Measurements from ENCODE around the gene CALB2. TPM values are rescaled to one million over a fixed set of nuclear protein-coding genes. Genes with fewer than 3 reads are reported as not detected.

CALB2 gene
- total and polyA plus RNA-seq, 2 experiments from 2014 or later, result 2.4 to 4.2 TPM

DNA sequence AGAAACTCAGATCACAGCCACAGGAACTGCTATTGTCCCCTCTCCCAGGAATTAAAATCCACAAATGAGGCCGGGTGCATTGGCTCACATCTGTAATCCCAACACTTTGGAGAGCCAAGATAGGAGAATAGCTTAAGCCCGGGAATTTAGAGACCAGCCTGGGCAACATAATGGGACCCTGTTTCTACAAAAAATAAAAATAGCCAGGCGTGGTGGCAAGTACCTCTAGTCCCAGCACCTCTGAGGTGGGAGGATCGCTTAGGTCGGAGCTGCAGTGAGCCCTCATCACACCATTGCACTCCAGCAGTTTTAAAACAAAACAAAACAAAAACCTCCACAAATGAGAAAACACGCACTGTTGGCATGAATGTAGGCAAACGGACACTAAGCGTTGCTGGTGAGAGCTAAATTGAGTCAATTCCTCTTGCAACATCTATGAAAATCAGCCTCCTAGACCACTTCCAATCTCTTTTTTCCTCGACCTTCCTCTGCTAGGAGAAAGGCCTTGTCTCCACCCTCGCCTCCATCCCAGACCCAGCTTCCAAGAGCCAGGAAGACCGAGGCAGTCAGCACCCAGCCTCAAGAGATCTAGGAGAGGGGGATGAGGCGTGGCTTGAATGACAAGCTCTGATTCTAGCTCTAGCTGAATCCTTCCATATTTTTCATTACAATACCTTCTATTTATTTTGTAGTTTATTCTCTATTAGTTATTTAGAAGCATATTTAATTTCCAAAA is 68.5 kb downstream of the CALB2 start:
- ATAC-seq (no peak; the same call in 1 of the 3 replicates), DNase-seq (ENCODE audit: low spot score) (no peak)
- Histone ChIP-seq H3K27me3 (ENCODE audit: insufficient read depth) (peaks cover 10% of the 10 kb centered on the region; the same call in 1 of the 2 replicates), H3K27ac (ENCODE audit: low read depth) (no peak overlapping the region), H3K9me2 (ENCODE audit: insufficient read depth) (no peaks in the 10 kb centered on the region), H3K4me1 (ENCODE audit: insufficient read depth) (peaks cover 12% of the 10 kb centered on the region; the same call in 1 of the 2 replicates), H3K4me2 (0 out of 2 replicates have a peak overlapping the region, but pooled peaks have one; percentile 3), H3K79me2 (replicated peaks; ENCODE audit: insufficient read depth) (no peaks in the 10 kb centered on the region), H3K36me3 (ENCODE audit: insufficient read depth) (no peaks in the 10 kb centered on the region), H3F3A (replicated peaks; ENCODE audit: low read depth) (peaks cover 6% of the 10 kb centered on the region), H3K4me3 (peak overlapping the region; percentile 23; the same call in 1 of the 2 replicates), H2AFZ (no peak overlapping the region), H4K20me1 (replicated peaks; ENCODE audit: insufficient read depth) (no peaks in the 10 kb centered on the region)
- Mint-ChIP-seq H3K9me3 (peaks cover 3% of the 10 kb centered on the region; the same call in 2 of the 3 replicates), H3K27me3 (ENCODE audit: insufficient read depth, low read depth, poor library complexity) (peaks cover 25% of the 10 kb centered on the region), H3K27ac (no peak overlapping the region; the same call in 1 of the 2 replicates), H3K4me3 (peak overlapping the region; percentile 80), H3K36me3 (ENCODE audit: low read depth) (peaks cover 3% of the 10 kb centered on the region; the same call in 1 of the 3 replicates), H3K4me1 (peaks cover 7% of the 10 kb centered on the region; the same call in 2 of the 3 replicates)
- no peak for TF ChIP-seq JUNB (IDR thresholded peaks at IDR 0.05; ENCODE audit: unreplicated experiment)
- TF ChIP-seq, protein P1, sequence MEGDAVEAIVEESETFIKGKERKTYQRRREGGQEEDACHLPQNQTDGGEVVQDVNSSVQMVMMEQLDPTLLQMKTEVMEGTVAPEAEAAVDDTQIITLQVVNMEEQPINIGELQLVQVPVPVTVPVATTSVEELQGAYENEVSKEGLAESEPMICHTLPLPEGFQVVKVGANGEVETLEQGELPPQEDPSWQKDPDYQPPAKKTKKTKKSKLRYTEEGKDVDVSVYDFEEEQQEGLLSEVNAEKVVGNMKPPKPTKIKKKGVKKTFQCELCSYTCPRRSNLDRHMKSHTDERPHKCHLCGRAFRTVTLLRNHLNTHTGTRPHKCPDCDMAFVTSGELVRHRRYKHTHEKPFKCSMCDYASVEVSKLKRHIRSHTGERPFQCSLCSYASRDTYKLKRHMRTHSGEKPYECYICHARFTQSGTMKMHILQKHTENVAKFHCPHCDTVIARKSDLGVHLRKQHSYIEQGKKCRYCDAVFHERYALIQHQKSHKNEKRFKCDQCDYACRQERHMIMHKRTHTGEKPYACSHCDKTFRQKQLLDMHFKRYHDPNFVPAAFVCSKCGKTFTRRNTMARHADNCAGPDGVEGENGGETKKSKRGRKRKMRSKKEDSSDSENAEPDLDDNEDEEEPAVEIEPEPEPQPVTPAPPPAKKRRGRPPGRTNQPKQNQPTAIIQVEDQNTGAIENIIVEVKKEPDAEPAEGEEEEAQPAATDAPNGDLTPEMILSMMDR (conservative IDR thresholded peaks at IDR 0.05; ENCODE audit: low read depth in 2 of 2), result no peak
- no peak for TF ChIP-seq CREB1 (CRISPR knock-in tag; IDR thresholded peaks at IDR 0.05; ENCODE audit: low read depth)
- no peak for TF ChIP-seq ZNF331 (CRISPR knock-in tag; IDR thresholded peaks at IDR 0.05; ENCODE audit: low read depth)

DNA sequence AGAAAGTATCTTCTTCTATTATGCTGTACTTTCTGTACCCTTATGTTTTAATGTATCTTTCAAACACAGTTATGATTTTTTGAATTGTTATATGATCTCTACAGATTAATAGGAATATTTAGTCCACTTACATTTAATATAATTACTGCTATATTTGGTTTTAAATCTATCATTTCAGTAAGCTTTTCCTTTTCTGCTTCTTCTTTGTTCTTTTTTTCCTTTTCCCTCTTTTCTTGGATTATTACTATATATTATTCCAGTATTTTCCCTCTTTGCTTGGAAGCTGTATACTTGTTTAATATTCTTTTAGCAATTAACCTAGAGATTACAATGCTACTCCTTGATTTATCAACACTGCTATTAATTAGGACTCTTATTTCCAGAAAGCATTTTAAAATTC is 69.9 kb downstream of the CALB2 start:
- H4K20me1 ChIP-seq (replicated peaks; ENCODE audit: insufficient read depth), result no peaks in the 10 kb centered on the region

DNA sequence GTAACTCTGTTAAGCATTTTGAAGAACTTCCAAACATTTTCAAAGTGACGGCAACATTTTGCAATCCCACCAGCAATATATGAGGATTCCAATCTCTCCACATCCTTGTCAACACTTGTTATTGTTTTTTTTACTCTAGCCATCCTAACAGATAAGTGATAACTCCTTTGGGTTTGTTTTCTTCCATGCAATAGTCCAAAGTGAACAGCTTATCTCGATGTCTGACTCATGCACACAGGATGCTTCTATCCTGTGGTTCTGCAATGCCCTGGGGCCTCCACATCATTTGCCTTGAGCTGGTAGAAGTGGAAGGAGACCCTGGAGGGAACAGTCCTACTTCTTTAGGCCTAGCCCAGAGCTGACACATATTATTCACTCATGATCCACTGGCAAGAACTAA is 70.4 kb downstream of the CALB2 start:
- peaks cover 25% of the 10 kb centered on the region for H3K27me3 Mint-ChIP-seq (ENCODE audit: insufficient read depth, low read depth, poor library complexity)
- no peak for TF ChIP-seq NANOG (IDR thresholded peaks at IDR 0.05; ENCODE audit: borderline replicate concordance)
- no peak for TF ChIP-seq EZH2phosphoT487 (IDR thresholded peaks at IDR 0.05; ENCODE audit: unreplicated experiment)
- TF ChIP-seq, protein P2, sequence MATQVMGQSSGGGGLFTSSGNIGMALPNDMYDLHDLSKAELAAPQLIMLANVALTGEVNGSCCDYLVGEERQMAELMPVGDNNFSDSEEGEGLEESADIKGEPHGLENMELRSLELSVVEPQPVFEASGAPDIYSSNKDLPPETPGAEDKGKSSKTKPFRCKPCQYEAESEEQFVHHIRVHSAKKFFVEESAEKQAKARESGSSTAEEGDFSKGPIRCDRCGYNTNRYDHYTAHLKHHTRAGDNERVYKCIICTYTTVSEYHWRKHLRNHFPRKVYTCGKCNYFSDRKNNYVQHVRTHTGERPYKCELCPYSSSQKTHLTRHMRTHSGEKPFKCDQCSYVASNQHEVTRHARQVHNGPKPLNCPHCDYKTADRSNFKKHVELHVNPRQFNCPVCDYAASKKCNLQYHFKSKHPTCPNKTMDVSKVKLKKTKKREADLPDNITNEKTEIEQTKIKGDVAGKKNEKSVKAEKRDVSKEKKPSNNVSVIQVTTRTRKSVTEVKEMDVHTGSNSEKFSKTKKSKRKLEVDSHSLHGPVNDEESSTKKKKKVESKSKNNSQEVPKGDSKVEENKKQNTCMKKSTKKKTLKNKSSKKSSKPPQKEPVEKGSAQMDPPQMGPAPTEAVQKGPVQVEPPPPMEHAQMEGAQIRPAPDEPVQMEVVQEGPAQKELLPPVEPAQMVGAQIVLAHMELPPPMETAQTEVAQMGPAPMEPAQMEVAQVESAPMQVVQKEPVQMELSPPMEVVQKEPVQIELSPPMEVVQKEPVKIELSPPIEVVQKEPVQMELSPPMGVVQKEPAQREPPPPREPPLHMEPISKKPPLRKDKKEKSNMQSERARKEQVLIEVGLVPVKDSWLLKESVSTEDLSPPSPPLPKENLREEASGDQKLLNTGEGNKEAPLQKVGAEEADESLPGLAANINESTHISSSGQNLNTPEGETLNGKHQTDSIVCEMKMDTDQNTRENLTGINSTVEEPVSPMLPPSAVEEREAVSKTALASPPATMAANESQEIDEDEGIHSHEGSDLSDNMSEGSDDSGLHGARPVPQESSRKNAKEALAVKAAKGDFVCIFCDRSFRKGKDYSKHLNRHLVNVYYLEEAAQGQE (IDR thresholded peaks at IDR 0.05; ENCODE audit: unreplicated experiment), result no peak
- TF ChIP-seq, protein P1 (conservative IDR thresholded peaks at IDR 0.05; ENCODE audit: low read depth in 2 of 2), result no peak
- TF ChIP-seq ZNF114 (CRISPR knock-in tag; IDR thresholded peaks at IDR 0.05), result no peak
- TF ChIP-seq POLR2AphosphoS5 (IDR thresholded peaks at IDR 0.05; ENCODE audit: low read depth), result no peak

More for the DNA sequence above, 69.9 kb downstream of the CALB2 start:
- Histone ChIP-seq H3K4me1 (ENCODE audit: insufficient read depth) (peaks cover 12% of the 10 kb centered on the region; the same call in 1 of the 2 replicates), H3K36me3 (ENCODE audit: insufficient read depth) (no peaks in the 10 kb centered on the region), H3K79me2 (replicated peaks; ENCODE audit: insufficient read depth) (no peaks in the 10 kb centered on the region), H3K9me2 (ENCODE audit: insufficient read depth) (no peaks in the 10 kb centered on the region), H3K27me3 (ENCODE audit: insufficient read depth) (peaks cover 10% of the 10 kb centered on the region; the same call in 1 of the 2 replicates), H3K4me3 (no peak overlapping the region), H3K4me2 (no peak overlapping the region), H3F3A (replicated peaks; ENCODE audit: low read depth) (peaks cover 6% of the 10 kb centered on the region), H2AFZ (no peak overlapping the region), H3K27ac (ENCODE audit: low read depth) (no peak overlapping the region)
- ATAC-seq (no peak), DNase-seq (ENCODE audit: low spot score) (no peak)
- Mint-ChIP-seq H3K9me3 (peaks cover 3% of the 10 kb centered on the region; the same call in 2 of the 3 replicates), H3K36me3 (ENCODE audit: low read depth) (peaks cover 3% of the 10 kb centered on the region; the same call in 1 of the 3 replicates), H3K27me3 (ENCODE audit: insufficient read depth, low read depth, poor library complexity) (peaks cover 25% of the 10 kb centered on the region), H3K4me1 (peaks cover 7% of the 10 kb centered on the region; the same call in 2 of the 3 replicates), H3K4me3 (no peak overlapping the region), H3K27ac (no peak overlapping the region)
- TF ChIP-seq ZNF114 (CRISPR knock-in tag; IDR thresholded peaks at IDR 0.05) (no peak), NANOG (IDR thresholded peaks at IDR 0.05; ENCODE audit: borderline replicate concordance) (no peak), POLR2AphosphoS5 (IDR thresholded peaks at IDR 0.05; ENCODE audit: low read depth) (no peak), ZNF331 (CRISPR knock-in tag; IDR thresholded peaks at IDR 0.05; ENCODE audit: low read depth) (no peak)

More for the DNA sequence above, 70.4 kb downstream of the CALB2 start:
- Mint-ChIP-seq H3K4me3 (no peak overlapping the region), H3K9me3 (peaks cover 3% of the 10 kb centered on the region; the same call in 2 of the 3 replicates), H3K36me3 (ENCODE audit: low read depth) (peaks cover 3% of the 10 kb centered on the region; the same call in 1 of the 3 replicates), H3K27ac (no peak overlapping the region), H3K4me1 (peaks cover 7% of the 10 kb centered on the region; the same call in 2 of the 3 replicates)
- Histone ChIP-seq H3K36me3 (ENCODE audit: insufficient read depth) (no peaks in the 10 kb centered on the region), H3K27ac (ENCODE audit: low read depth) (no peak overlapping the region), H3K9me2 (ENCODE audit: insufficient read depth) (no peaks in the 10 kb centered on the region), H3K4me3 (no peak overlapping the region), H3F3A (replicated peaks; ENCODE audit: low read depth) (peaks cover 6% of the 10 kb centered on the region), H2AFZ (no peak overlapping the region), H3K27me3 (ENCODE audit: insufficient read depth) (peaks cover 10% of the 10 kb centered on the region; the same call in 1 of the 2 replicates), H4K20me1 (replicated peaks; ENCODE audit: insufficient read depth) (no peaks in the 10 kb centered on the region), H3K79me2 (replicated peaks; ENCODE audit: insufficient read depth) (no peaks in the 10 kb centered on the region), H3K4me1 (ENCODE audit: insufficient read depth) (peaks cover 12% of the 10 kb centered on the region; the same call in 1 of the 2 replicates), H3K4me2 (no peak overlapping the region)
- DNase-seq (ENCODE audit: low spot score) (no peak), ATAC-seq (no peak)
